HG02885 (cell line): ENCODE results near the gene TULP4.
"Not testable (repeated sequence)": the region's sequence is repeated elsewhere in the genome, so short reads cannot be mapped to it uniquely, and the experiment has no call there.

Experiments used
- ATAC-seq: cut with Tn5 transposase; IDR thresholded peaks from one replicate; pipeline ENCODE4 v1.9.1; 2021; ENCODE audit warnings: mild to moderate bottlenecking; ENCODE audit not compliant: unreplicated experiment, poor library complexity

The TULP4 gene

GRCh38 chr6:158452191-158452590 lies 139.9 kb downstream of the TULP4 start:
- ATAC-seq = no peak

GRCh38 chr6:158457131-158457530 lies 144.9 kb downstream of the TULP4 start:
- no peak for ATAC-seq

GRCh38 chr6:158457616-158458278 lies 145.5 kb downstream of the TULP4 start:
- ATAC-seq = no peak

GRCh38 chr6:158459726-158460125 lies 147.5 kb downstream of the TULP4 start:
- no peak for ATAC-seq

DNA sequence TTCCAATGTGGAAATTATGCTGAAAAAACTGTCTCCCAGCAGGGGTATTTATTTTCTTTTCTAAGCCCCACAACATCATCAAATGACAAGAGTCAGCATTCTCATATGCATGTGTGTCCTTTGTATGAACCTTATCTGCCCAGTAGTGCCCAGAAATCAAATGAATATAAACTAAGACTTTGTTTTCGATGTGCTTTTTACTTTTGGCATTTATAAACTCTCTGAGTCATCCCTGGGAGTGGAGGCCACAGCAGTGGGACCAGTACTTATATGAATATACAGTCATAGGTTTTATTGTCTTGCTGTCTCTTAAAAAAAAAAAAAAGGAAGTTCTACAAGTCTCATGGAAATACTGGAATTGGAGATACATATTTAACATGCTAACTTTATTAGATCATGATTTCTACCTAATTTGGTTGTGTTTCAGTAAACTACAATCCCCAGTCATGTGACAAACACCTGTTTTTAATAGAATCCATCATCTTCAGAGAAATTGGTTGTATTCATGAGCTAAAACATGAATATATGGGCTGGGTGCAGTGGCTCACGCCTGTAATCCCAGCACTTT lies 148.4 kb downstream of the TULP4 start:
- ATAC-seq = no peak

GRCh38 chr6:158461954-158462353 lies 149.7 kb downstream of the TULP4 start:
- no peak for ATAC-seq

DNA sequence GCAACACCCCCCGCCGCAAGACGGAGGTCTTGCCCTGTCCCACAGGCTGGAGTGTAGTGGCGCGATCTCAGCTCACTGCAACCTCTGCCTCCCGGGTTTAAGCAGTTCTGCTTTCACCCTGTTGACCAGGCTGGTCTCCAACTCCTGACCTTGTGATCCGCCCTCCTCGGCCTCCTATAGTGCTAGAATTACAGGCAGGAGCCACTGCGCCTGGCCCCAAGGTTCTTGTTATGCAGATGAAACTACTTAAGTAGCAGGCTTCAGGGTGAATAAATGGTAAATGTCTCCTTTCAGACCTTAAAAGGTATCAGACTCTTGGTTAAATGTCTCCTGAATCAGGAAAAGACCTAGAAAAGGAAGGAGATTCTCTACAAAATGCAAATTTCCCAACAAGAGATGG lies 152.2 kb downstream of the TULP4 start:
- no peak for ATAC-seq

DNA sequence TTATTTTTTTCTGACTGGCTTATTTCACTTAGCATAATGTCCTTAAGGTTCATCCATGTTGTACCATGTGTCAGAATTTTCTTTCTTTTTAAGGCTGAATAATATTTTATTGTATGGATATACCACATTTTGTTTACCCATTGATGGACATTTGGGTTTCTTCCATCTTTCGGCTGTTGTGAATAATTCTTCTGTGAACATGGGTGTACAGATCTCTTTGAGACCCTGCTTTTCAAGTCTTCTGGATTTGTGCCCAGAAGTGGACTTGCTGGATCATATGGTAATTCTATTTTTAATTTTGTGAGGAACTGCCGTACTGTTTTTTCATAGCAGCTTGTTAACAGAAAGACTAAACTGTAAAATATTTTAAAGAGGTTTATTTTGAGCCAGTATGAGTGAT lies 153.0 kb downstream of the TULP4 start:
- ATAC-seq = no peak

DNA sequence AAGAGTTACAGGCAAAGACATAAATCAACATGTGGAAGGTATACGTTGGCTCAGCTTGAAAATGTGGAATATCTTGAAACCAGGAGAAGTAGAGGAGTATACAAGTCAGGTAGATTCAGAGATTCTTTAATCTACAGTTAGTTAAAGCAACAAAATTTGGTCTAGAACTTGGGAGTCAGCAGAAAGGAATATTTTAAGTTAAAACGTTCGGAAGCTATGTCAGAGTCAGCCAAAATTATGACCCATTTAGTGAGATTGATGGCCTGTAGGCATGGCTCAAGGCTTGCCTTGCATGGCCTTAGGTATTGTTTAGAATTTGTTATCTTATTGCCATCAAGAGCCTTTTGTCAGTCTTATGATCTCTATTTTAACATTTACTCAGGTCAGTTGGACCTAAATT lies 153.5 kb downstream of the TULP4 start:
- ATAC-seq = no peak

- ATAC-seq = no peak
These were observed 155.7 kb downstream of the TULP4 start for GRCh38 chr6:158467923-158468322.

GRCh38 chr6:158468666-158469065 lies 156.4 kb downstream of the TULP4 start:
- ATAC-seq = no peak

- not testable (repeated sequence) for ATAC-seq
These were observed 157.8 kb downstream of the TULP4 start for GRCh38 chr6:158470023-158470422.

DNA sequence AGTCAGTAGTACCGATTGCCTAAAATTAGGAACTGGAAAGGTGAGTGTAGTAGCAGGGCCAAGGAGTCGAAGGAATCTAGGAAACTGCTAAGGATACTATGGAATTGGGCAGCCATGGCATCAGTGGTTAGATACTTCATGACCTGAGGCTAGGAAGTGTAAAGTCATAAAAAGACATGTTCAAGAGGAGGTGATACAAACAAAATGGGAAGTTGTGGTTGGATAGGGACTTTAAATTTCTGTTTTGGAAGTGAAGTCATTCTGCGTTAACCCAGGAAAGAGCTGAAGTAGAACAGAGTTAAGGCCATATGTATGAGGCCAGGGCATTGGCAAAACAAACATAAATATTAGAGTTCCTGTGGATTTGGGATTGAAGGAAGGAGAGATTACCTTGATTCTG lies 159.1 kb downstream of the TULP4 start:
- ATAC-seq = no peak

GRCh38 chr6:158472447-158472846 lies 160.2 kb downstream of the TULP4 start:
- no peak for ATAC-seq

GRCh38 chr6:158474961-158475343 lies 162.7 kb downstream of the TULP4 start:
- peak; percentile 7 for ATAC-seq

DNA sequence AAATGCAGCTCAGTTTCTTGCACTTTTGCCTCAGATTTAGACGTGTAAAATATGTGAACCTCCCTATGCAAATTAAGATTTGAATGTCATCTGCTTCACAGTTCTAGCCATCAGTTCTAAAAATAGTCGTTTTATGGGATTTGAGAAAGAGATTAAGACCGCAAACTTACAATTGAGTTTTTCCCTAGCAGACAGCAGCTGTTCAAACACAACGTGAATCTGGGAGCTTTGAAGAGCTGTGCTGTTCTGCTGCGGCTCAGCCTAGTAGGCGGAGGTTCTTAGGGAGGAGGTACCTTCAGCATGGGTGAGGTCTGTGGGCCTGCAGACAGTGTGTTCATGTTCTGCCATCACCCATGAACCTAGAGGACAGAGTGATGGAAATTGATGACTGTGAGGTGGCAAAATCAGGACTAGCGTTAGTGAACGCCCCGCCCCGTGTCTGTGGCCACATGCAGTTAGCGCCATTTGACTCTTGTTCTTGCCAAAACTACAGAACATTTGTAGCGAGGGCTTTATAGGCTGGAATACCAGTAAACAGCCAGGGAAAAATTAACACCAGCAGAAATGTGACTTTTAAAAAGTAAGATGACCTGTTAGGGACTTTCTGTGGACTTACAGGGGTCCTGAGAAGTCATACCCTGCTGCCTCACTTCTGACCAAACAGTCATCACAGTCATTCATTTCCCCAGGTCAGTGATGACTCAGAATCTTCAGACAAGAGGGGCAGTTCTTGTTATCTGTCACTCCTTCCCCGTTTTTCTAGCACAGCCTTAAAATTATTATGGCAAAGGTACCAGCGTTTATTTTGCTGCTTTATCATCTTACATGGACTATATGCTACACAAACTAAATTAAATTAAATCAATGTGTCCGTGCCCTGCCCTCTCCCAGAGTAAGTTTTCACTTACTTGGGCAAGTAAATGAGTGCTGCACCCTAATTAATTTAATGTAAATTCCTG lies 163.4 kb downstream of the TULP4 start:
- ATAC-seq = peak; percentile 85

DNA sequence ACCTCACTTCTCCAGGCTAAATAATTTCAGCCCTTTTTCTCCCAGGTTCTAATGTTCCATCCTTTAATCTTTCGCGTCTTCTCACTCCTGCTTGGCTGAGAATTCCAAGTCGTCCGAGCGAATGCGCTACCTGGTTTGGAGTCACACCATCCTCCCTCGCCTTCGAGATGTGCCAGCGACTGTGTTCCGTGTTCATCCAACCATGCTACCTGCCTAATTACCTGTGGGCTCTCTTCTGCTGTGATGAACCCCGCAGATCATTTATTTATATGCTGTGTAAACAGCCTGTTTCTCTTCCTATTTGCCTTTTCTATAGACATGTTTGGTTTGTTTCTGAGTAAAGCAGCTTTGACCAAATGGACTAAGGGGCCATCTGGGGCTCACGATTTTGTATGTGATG lies 164.1 kb downstream of the TULP4 start:
- ATAC-seq = no peak

- ATAC-seq = not testable (repeated sequence)
These were observed 165.5 kb downstream of the TULP4 start for GRCh38 chr6:158477722-158478121.

DNA sequence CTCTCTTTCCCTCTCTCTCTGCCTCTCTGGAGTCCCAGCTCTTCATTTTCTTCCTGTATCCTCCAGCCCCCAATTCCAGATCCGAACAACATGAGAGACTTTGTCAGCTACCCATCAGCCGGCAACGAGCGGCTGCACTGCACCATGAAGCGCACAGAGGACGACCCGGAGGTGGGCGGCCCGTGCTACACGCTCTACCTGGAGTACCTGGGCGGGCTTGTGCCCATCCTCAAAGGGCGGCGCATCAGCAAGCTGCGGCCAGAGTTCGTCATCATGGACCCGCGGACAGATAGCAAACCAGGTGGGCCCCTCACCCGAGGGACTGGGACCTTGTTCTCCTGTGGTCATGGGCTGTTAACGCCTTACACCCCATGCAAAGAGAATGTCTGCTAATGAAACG lies 168.7 kb downstream of the TULP4 start:
- ATAC-seq = no peak

GRCh38 chr6:158481690-158482473 lies 169.6 kb downstream of the TULP4 start:
- ATAC-seq = no peak
